GM23248 (cell line): Measurements from ENCODE around the gene RAD51D.

Source experiments
- EZH2 ChIP-seq: fragments of 200-600 bp; sonication (generic); IDR thresholded peaks from 2 replicates; pipeline ENCODE4 v1.6.1; 2018; ENCODE audit warnings: antibody characterized with exemption, mild to moderate bottlenecking; ENCODE audit not compliant: insufficient read depth, poor library complexity, severe bottlenecking
- EZH2phosphoT487 ChIP-seq: fragments of 200-600 bp; sonication (generic); IDR thresholded peaks from 2 replicates; pipeline ENCODE4 v1.6.1; 2018; ENCODE audit warnings: antibody characterized with exemption, moderate library complexity, mild to moderate bottlenecking, low read depth; ENCODE audit not compliant: insufficient read depth

DNA sequence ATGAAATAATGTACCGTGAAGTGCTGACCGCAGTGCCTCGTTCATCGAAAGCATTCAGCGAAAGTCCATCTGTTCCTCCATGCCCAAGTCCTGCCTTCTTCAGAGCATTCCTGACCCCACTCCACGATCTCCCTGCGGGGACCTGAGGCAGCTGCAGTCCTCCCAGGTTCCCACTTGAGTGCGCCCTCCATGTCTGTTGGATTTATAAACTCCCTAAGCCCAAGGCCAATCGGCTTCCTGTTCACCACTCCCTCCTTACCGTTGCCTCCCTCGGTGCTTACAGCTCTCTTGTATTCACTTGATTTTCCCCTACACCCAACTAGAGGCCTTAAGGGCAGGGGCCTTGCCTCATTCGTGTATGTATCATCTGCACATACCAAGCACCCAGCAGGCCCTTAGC is 2.8 kb downstream of the RAD51D start:
- TF ChIP-seq EZH2 (no peak), EZH2phosphoT487 (no peak)
